Ishikawa (cell line): ENCODE measurements around the gene COL11A1.

ENCODE experiments used
- EP300 ChIP-seq: IDR thresholded peaks from 2 replicates; pipeline ENCODE4 v1.6.1; 2012; ENCODE audit warnings: borderline replicate concordance
- FOXM1 ChIP-seq: IDR thresholded peaks from 2 replicates; pipeline ENCODE4 v1.6.1; 2012; ENCODE audit warnings: low read depth, borderline replicate concordance
- RAD21 ChIP-seq: IDR thresholded peaks from 2 replicates; pipeline ENCODE4 v1.6.1; 2012; ENCODE audit warnings: low read depth
- REST ChIP-seq: IDR thresholded peaks from 2 replicates; pipeline ENCODE4 v1.6.1; 2012; ENCODE audit warnings: low read depth, mild to moderate bottlenecking
- TAF1 ChIP-seq: IDR thresholded peaks from 2 replicates; pipeline ENCODE4 v1.6.1; 2012; ENCODE audit warnings: low read depth, mild to moderate bottlenecking
- TCF12 ChIP-seq: IDR thresholded peaks from 2 replicates; pipeline ENCODE4 v1.6.1; 2012; ENCODE audit warnings: low read depth
- TF ChIP-seq, protein P1 (sequence below): IDR thresholded peaks from 2 replicates; pipeline ENCODE4 v1.6.1; 2012

DNA sequence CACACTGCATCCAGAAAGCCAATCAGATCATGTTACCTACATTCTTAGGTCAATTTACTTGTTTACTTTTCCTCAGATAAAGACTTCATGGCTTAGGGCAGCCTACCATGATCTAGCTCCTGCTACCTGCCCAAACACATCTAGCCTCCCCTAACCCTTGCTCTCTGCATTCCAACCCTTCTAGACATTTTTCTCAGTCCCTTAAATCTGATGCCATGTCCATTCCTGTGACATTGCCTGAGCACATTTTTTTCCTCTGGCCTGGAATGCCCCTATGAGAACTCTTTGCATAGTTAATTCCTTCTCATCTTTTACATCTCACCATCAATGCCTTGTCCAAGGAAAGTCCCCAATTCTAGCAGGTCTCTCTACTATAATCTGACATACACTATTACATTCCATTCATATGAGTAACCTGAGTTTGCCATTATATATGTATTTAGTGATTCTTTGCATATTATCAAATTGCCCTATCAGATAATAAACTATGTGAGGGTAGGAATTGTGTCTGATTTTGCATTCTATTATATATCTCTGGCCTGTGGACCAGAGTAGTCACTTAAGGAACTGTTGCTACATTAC, 166.9 kb downstream of the COL11A1 start:
- TF ChIP-seq REST (no peak), TCF12 (no peak), TAF1 (no peak), FOXM1 (no peak), EP300 (no peak), RAD21 (no peak)
- TF ChIP-seq, protein P1, sequence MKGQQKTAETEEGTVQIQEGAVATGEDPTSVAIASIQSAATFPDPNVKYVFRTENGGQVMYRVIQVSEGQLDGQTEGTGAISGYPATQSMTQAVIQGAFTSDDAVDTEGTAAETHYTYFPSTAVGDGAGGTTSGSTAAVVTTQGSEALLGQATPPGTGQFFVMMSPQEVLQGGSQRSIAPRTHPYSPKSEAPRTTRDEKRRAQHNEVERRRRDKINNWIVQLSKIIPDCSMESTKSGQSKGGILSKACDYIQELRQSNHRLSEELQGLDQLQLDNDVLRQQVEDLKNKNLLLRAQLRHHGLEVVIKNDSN, result no peak
